ENCODE measurements around the gene ANKS1B.

The ANKS1B gene

GRCh38 chr12:100024974-100025555 is 40.3 kb upstream of the ANKS1B start:
- no peak for TF ChIP-seq NFIC (IDR thresholded peaks at IDR 0.05)
- no peak for TF ChIP-seq CEBPB (IDR thresholded peaks at IDR 0.05)
- TF ChIP-seq TCF12 (IDR thresholded peaks at IDR 0.05; ENCODE audit: low read depth) = no peak
- TF ChIP-seq EP300 (IDR thresholded peaks at IDR 0.05; ENCODE audit: borderline replicate concordance) = no peak
- no peak for TF ChIP-seq FOXM1 (IDR thresholded peaks at IDR 0.05; ENCODE audit: borderline replicate concordance, low read depth)
- TF ChIP-seq RAD21 (IDR thresholded peaks at IDR 0.05; ENCODE audit: low read depth) = no peak
- TF ChIP-seq TEAD4 (IDR thresholded peaks at IDR 0.05) = no peak
- TF ChIP-seq USF1 (IDR thresholded peaks at IDR 0.05) = no peak
- TF ChIP-seq MAX (IDR thresholded peaks at IDR 0.05) = no peak
- TF ChIP-seq CREB1 (IDR thresholded peaks at IDR 0.05; ENCODE audit: low read depth) = no peak
- no peak for TF ChIP-seq ZBTB7A (IDR thresholded peaks at IDR 0.05; ENCODE audit: low read depth)
- TF ChIP-seq YY1 (IDR thresholded peaks at IDR 0.05; ENCODE audit: low read depth) = no peak
- TF ChIP-seq TAF1 (IDR thresholded peaks at IDR 0.05; ENCODE audit: low read depth) = no peak
- no peak for TF ChIP-seq REST (IDR thresholded peaks at IDR 0.05; ENCODE audit: low read depth)
- TF ChIP-seq EGR1 (IDR thresholded peaks at IDR 0.05) = no peak

- no peak for TF ChIP-seq EP300 (IDR thresholded peaks at IDR 0.05; ENCODE audit: borderline replicate concordance)
- TF ChIP-seq EGR1 (IDR thresholded peaks at IDR 0.05) = no peak
- no peak for TF ChIP-seq CREB1 (IDR thresholded peaks at IDR 0.05; ENCODE audit: low read depth)
- no peak for TF ChIP-seq MAX (IDR thresholded peaks at IDR 0.05)
- no peak for TF ChIP-seq REST (IDR thresholded peaks at IDR 0.05; ENCODE audit: low read depth)
- TF ChIP-seq TCF12 (IDR thresholded peaks at IDR 0.05; ENCODE audit: low read depth) = no peak
- TF ChIP-seq TEAD4 (IDR thresholded peaks at IDR 0.05) = no peak
Measured at GRCh38 chr12:100020370-100020769, 35.6 kb upstream of the ANKS1B start.

- TF ChIP-seq CEBPB (IDR thresholded peaks at IDR 0.05) (no peak), USF1 (IDR thresholded peaks at IDR 0.05) (no peak), MAX (IDR thresholded peaks at IDR 0.05) (no peak), CREB1 (IDR thresholded peaks at IDR 0.05; ENCODE audit: low read depth) (no peak), TCF12 (IDR thresholded peaks at IDR 0.05; ENCODE audit: low read depth) (no peak), RAD21 (IDR thresholded peaks at IDR 0.05; ENCODE audit: low read depth) (no peak), TAF1 (IDR thresholded peaks at IDR 0.05; ENCODE audit: low read depth) (no peak)
Measured at GRCh38 chr12:100017056-100017455, 32.3 kb upstream of the ANKS1B start.

GRCh38 chr12:99997806-99998205 is 13.1 kb upstream of the ANKS1B start:
- TF ChIP-seq MAX (IDR thresholded peaks at IDR 0.05) (no peak), TAF1 (IDR thresholded peaks at IDR 0.05; ENCODE audit: low read depth) (no peak), EP300 (IDR thresholded peaks at IDR 0.05; ENCODE audit: borderline replicate concordance) (no peak), YY1 (IDR thresholded peaks at IDR 0.05; ENCODE audit: low read depth) (no peak), USF1 (IDR thresholded peaks at IDR 0.05) (no peak), NFIC (IDR thresholded peaks at IDR 0.05) (no peak), RAD21 (IDR thresholded peaks at IDR 0.05; ENCODE audit: low read depth) (no peak), REST (IDR thresholded peaks at IDR 0.05; ENCODE audit: low read depth) (no peak), TEAD4 (IDR thresholded peaks at IDR 0.05) (no peak), ZBTB7A (IDR thresholded peaks at IDR 0.05; ENCODE audit: low read depth) (no peak), FOXM1 (IDR thresholded peaks at IDR 0.05; ENCODE audit: borderline replicate concordance, low read depth) (no peak), EGR1 (IDR thresholded peaks at IDR 0.05) (no peak), TCF12 (IDR thresholded peaks at IDR 0.05; ENCODE audit: low read depth) (no peak), CEBPB (IDR thresholded peaks at IDR 0.05) (no peak), CREB1 (IDR thresholded peaks at IDR 0.05; ENCODE audit: low read depth) (no peak)
